Muscle layer of duodenum (tissue), 2 donors: ENCODE results near the gene CPNE7.

ENCODE experiments used
- H3K27ac ChIP-seq: one replicate; pipeline ENCODE4 v1.7.0; 2013; ENCODE audit warnings: mild to moderate bottlenecking, low read length
- H3K27me3 ChIP-seq: one replicate; pipeline ENCODE4 v1.7.0; 2013; ENCODE audit warnings: low read depth, mild to moderate bottlenecking, control low read depth, low read length
- H3K36me3 ChIP-seq, 2 donors: one replicate each; pipeline ENCODE4 v1.7.0; 2013; ENCODE audit warnings: low read length in 2 of 2, control low read depth in 1 of 2, mild to moderate bottlenecking in 1 of 2; ENCODE audit not compliant: insufficient read depth in 2 of 2, control insufficient read depth in 1 of 2
- H3K4me1 ChIP-seq, 2 donors: one replicate each; pipeline ENCODE4 v1.7.0; 2013; ENCODE audit warnings: low read length in 2 of 2, mild to moderate bottlenecking in 2 of 2, control low read depth in 1 of 2, moderate library complexity in 1 of 2; ENCODE audit not compliant: insufficient read depth in 2 of 2, control insufficient read depth in 1 of 2
- H3K4me3 ChIP-seq, 2 donors: one replicate each; pipeline ENCODE4 v1.7.0; 2013; ENCODE audit warnings: low read length in 2 of 2, low read depth in 1 of 2, mild to moderate bottlenecking in 1 of 2
- H3K9me3 ChIP-seq, 2 donors: one replicate each; pipeline ENCODE4 v1.7.0; 2013; ENCODE audit warnings: low read length in 2 of 2, control low read depth in 1 of 2, mild to moderate bottlenecking in 1 of 2; ENCODE audit not compliant: control insufficient read depth in 1 of 2
- donor health status: healthy.

The CPNE7 gene

DNA sequence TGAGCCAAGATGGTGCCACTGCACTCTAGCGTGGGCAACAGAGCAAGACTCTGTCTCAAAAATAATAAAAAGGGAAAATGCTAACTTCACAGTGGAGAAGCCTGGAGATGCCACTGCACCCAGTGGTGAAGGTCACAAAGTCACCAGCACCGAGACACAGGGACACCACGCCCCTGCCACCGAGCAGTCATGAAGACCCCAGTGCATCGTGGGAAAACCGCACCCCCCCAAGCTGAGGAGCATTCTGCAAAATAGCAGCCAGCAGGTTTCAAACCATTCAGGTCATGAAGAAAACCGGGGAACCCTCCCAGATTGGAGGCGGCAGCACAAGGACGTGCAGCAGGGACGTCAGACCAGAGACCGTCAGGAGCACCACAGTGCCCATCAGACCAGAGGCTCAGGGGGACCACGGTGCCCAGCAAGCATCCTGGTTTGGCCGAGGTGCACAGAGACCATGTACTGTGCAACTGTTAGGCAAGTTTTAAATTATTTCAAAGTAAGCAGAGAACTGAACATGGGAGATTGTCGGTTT lies 68.3 kb downstream of the CPNE7 start:
- Histone ChIP-seq H3K4me1 (peaks cover 0 to 15% of the 10 kb centered on the region in 2 donors), H3K36me3 (peaks cover 15 to 32% of the 10 kb centered on the region in 2 donors), H3K4me3 (no peak overlapping the region), H3K9me3 (no peaks in the 10 kb centered on the region), H3K27me3 (no peaks in the 10 kb centered on the region), H3K27ac (no peak overlapping the region)

DNA sequence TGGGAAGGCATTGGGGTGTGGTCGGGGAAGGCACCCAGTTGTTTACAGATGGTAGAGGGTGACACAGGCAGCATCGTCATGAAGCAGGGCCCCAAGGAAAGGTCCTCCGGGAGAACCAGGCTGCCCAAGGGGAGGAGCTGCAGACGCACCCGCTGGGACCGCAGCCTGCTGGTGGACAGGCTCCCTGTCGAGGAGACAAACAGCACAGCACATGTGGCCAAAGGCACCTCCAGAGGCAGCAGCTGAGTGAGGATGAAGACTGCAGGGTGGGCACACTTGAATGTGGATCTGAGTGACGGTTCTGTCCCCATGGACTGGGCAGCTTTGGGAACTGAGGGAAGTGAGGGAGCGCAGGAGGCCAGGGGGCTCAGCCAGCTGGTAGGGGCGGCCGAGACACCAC lies 69.6 kb downstream of the CPNE7 start:
- peaks cover 15 to 41% of the 10 kb centered on the region in 2 donors for H3K36me3 ChIP-seq
- no peaks in the 10 kb centered on the region for H3K27me3 ChIP-seq
- H3K4me1 ChIP-seq, result peaks cover 0 to 14% of the 10 kb centered on the region in 2 donors

DNA sequence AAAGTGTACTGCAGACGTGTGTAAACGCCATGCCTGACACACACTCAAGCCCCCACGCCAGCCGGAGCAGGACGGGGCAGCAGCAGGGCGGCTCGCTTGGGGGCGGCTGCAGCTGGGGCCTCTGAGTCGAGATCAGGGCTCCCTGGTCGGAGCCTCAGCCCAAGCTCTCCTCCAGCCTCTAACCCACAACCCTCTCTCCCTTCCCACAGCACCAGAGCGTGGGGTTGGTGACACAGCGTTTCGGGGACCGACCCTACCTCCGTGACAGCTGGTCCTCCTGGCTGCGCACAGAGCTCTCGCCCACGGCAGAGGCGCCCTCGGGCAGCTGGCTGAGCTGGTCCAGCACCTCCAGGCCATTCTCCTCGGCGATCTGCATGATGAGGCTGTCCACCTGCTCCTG lies 70.7 kb downstream of the CPNE7 start:
- peaks cover 15 to 51% of the 10 kb centered on the region in 2 donors for H3K36me3 ChIP-seq
- H3K9me3 ChIP-seq, result no peaks in the 10 kb centered on the region
- H3K4me3 ChIP-seq, result no peak overlapping the region
- no peaks in the 10 kb centered on the region for H3K27me3 ChIP-seq
- no peak overlapping the region for H3K27ac ChIP-seq
- peaks cover 0 to 4% of the 10 kb centered on the region in 2 donors for H3K4me1 ChIP-seq

More for the DNA sequence above, 69.6 kb downstream of the CPNE7 start:
- Histone ChIP-seq H3K4me3 (no peak overlapping the region), H3K9me3 (no peaks in the 10 kb centered on the region), H3K27ac (no peak overlapping the region)
